SK-N-SH treated with all-trans-retinoic acid at 6 μM for 48 hours (cell line): ENCODE data around the gene COA7.

Source experiments
- ATAC-seq: fragments of 200-7000 bp; cut with Tn5 transposase; 3 replicates; pipeline ENCODE4 v1.9.1; 2020; ENCODE audit warnings: mild to moderate bottlenecking, moderate library complexity
- ARNTL ChIP-seq: fragments of 450-650 bp; formaldehyde crosslinking; IDR thresholded peaks from 2 replicates; pipeline ENCODE4 v1.5.0; 2020; ENCODE audit warnings: low read depth, mild to moderate bottlenecking, moderate library complexity, borderline replicate concordance
- BACH2 ChIP-seq: fragments of 250-450 bp; sonication (Bioruptor Pico); IDR thresholded peaks from 2 replicates; pipeline ENCODE4 v1.9.0; 2021; ENCODE audit warnings: mild to moderate bottlenecking, borderline replicate concordance
- CREB5 ChIP-seq: fragments of 250-450 bp; sonication (Bioruptor Pico); IDR thresholded peaks from 2 replicates; pipeline ENCODE4 v1.5.1; 2020; ENCODE audit warnings: low read depth, mild to moderate bottlenecking, moderate library complexity
- CSDC2 ChIP-seq: fragments of 250-450 bp; sonication (Bioruptor Pico); IDR thresholded peaks from 2 replicates; pipeline ENCODE4 v1.5.0; 2020; ENCODE audit warnings: mild to moderate bottlenecking, moderate library complexity
- CSRNP3 ChIP-seq: fragments of 250-450 bp; sonication (Bioruptor Pico); IDR thresholded peaks from 2 replicates; pipeline ENCODE4 v1.5.1; 2021; ENCODE audit warnings: mild to moderate bottlenecking, moderate library complexity
- ESRRG ChIP-seq: fragments of 250-450 bp; sonication (Bioruptor Pico); IDR thresholded peaks from 2 replicates; pipeline ENCODE4 v1.6.1; 2021; ENCODE audit warnings: mild to moderate bottlenecking
- GLIS3 ChIP-seq: fragments of 250-450 bp; sonication (Bioruptor Pico); IDR thresholded peaks from 2 replicates; pipeline ENCODE4 v1.5.0; 2020; ENCODE audit warnings: mild to moderate bottlenecking, moderate library complexity
- OSR1 ChIP-seq: fragments of 250-450 bp; sonication (Bioruptor Pico); IDR thresholded peaks from 2 replicates; pipeline ENCODE4 v1.8.0; 2022; ENCODE audit warnings: moderate library complexity, mild to moderate bottlenecking, inconsistent platforms
- PPARA ChIP-seq: fragments of 250-450 bp; sonication (Bioruptor Pico); IDR thresholded peaks from 2 replicates; pipeline ENCODE4 v1.5.0; 2020; ENCODE audit warnings: mild to moderate bottlenecking, borderline replicate concordance
- RARB ChIP-seq: fragments of 250-450 bp; sonication (Bioruptor Pico); IDR thresholded peaks from 2 replicates; pipeline ENCODE4 v1.8.0; 2021; ENCODE audit warnings: mild to moderate bottlenecking, moderate library complexity
- SNAI2 ChIP-seq: fragments of 250-450 bp; sonication (Bioruptor Pico); IDR thresholded peaks from 2 replicates; pipeline ENCODE4 v1.5.0; 2020; ENCODE audit warnings: mild to moderate bottlenecking, moderate library complexity
- TCF4 ChIP-seq: fragments of 250-450 bp; sonication (Bioruptor Pico); IDR thresholded peaks from 2 replicates; pipeline ENCODE4 v1.8.0; 2021; ENCODE audit warnings: mild to moderate bottlenecking, moderate library complexity, borderline replicate concordance
- TOX ChIP-seq: fragments of 250-450 bp; sonication (Bioruptor Pico); IDR thresholded peaks from 2 replicates; pipeline ENCODE4 v1.8.0; 2021; ENCODE audit warnings: mild to moderate bottlenecking, moderate library complexity, borderline replicate concordance
- ZC3H10 ChIP-seq: fragments of 250-450 bp; sonication (Bioruptor Pico); IDR thresholded peaks from 2 replicates; pipeline ENCODE4 v1.5.1; 2021; ENCODE audit warnings: mild to moderate bottlenecking, moderate library complexity
- ZFP3 ChIP-seq: fragments of 250-450 bp; sonication (Bioruptor Pico); IDR thresholded peaks from 2 replicates; pipeline ENCODE4 v1.5.0; 2020; ENCODE audit warnings: mild to moderate bottlenecking, moderate library complexity
- ZFP30 ChIP-seq: fragments of 450-650 bp; formaldehyde crosslinking; IDR thresholded peaks from 2 replicates; pipeline ENCODE4 v1.5.0; 2022; ENCODE audit warnings: mild to moderate bottlenecking, moderate library complexity
- ZNF565 ChIP-seq: fragments of 450-650 bp; formaldehyde crosslinking; conservative IDR thresholded peaks from 2 replicates; pipeline ENCODE4 v1.5.0; 2020; ENCODE audit warnings: low read depth, mild to moderate bottlenecking, moderate library complexity
- ZNF70 ChIP-seq: fragments of 450-650 bp; formaldehyde crosslinking; IDR thresholded peaks from 2 replicates; pipeline ENCODE4 v1.5.0; 2020; ENCODE audit warnings: mild to moderate bottlenecking, moderate library complexity
- ZNF8 ChIP-seq: fragments of 450-650 bp; formaldehyde crosslinking; IDR thresholded peaks from 2 replicates; pipeline ENCODE4 v1.5.0; 2020; ENCODE audit warnings: mild to moderate bottlenecking, moderate library complexity
- TF ChIP-seq, protein P1 (sequence below): fragments of 250-450 bp; sonication (Bioruptor Pico); IDR thresholded peaks from 2 replicates; pipeline ENCODE4 v1.5.0; 2020; ENCODE audit warnings: mild to moderate bottlenecking, moderate library complexity
- TF ChIP-seq, protein P2 (sequence below): fragments of 250-450 bp; sonication (Bioruptor Pico); IDR thresholded peaks from 2 replicates; pipeline ENCODE4 v1.8.0; 2020; ENCODE audit warnings: mild to moderate bottlenecking, moderate library complexity, borderline replicate concordance
- TF ChIP-seq, protein P3 (sequence below): fragments of 250-450 bp; sonication (Bioruptor Pico); IDR thresholded peaks from 2 replicates; pipeline ENCODE4 v1.8.0; 2021; ENCODE audit warnings: low read depth, mild to moderate bottlenecking, moderate library complexity, borderline replicate concordance

COA7 gene

DNA sequence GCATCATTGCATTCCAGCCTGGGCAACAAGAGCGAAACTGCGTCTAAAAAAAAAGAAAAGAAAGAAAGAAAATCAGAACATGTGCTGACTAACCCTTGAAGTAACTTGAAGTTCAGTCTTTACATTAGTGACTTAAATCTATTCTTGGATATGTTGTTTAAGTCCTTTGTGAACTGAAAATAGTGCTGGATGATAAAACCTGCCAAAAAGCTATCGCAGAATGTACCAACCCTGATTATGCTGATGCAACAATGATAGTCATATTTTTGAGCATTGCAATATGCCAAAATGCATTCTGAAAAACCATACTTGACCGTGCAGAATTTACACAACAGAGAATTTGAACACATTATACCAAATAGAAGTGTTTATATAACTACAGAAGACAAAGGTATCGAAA, 34.4 kb downstream of the COA7 start:
- TF ChIP-seq ZC3H10 (CRISPR knock-in tag) (no peak), BACH2 (CRISPR knock-in tag) (no peak), CSRNP3 (CRISPR knock-in tag) (no peak), RARB (CRISPR knock-in tag) (no peak), TCF4 (CRISPR knock-in tag) (no peak), ZFP30 (CRISPR knock-in tag) (no peak), SNAI2 (CRISPR knock-in tag) (no peak), ZNF565 (CRISPR knock-in tag) (no peak), TOX (no peak), ZNF70 (CRISPR knock-in tag) (no peak), GLIS3 (CRISPR knock-in tag) (no peak), ESRRG (no peak), ARNTL (CRISPR knock-in tag) (no peak), PPARA (CRISPR knock-in tag) (no peak), ZNF8 (no peak), CSDC2 (no peak)
- no peak for ATAC-seq

GRCh38 chr1:52662645-52663313, 35.4 kb downstream of the COA7 start:
- no peak for TF ChIP-seq RARB (CRISPR knock-in tag)
- TF ChIP-seq ZFP30 (CRISPR knock-in tag) = no peak
- no peak for TF ChIP-seq ZNF8
- no peak for TF ChIP-seq TOX
- no peak for TF ChIP-seq ZFP3 (CRISPR knock-in tag)
- no peak for TF ChIP-seq PPARA (CRISPR knock-in tag)
- no peak for TF ChIP-seq ZNF70 (CRISPR knock-in tag)
- no peak for TF ChIP-seq GLIS3 (CRISPR knock-in tag)
- TF ChIP-seq, protein P1, sequence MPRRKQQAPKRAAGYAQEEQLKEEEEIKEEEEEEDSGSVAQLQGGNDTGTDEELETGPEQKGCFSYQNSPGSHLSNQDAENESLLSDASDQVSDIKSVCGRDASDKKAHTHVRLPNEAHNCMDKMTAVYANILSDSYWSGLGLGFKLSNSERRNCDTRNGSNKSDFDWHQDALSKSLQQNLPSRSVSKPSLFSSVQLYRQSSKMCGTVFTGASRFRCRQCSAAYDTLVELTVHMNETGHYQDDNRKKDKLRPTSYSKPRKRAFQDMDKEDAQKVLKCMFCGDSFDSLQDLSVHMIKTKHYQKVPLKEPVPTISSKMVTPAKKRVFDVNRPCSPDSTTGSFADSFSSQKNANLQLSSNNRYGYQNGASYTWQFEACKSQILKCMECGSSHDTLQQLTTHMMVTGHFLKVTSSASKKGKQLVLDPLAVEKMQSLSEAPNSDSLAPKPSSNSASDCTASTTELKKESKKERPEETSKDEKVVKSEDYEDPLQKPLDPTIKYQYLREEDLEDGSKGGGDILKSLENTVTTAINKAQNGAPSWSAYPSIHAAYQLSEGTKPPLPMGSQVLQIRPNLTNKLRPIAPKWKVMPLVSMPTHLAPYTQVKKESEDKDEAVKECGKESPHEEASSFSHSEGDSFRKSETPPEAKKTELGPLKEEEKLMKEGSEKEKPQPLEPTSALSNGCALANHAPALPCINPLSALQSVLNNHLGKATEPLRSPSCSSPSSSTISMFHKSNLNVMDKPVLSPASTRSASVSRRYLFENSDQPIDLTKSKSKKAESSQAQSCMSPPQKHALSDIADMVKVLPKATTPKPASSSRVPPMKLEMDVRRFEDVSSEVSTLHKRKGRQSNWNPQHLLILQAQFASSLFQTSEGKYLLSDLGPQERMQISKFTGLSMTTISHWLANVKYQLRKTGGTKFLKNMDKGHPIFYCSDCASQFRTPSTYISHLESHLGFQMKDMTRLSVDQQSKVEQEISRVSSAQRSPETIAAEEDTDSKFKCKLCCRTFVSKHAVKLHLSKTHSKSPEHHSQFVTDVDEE (CRISPR knock-in tag) = no peak
- no peak for TF ChIP-seq OSR1
- no peak for TF ChIP-seq ZNF565 (CRISPR knock-in tag)
- TF ChIP-seq SNAI2 (CRISPR knock-in tag) = no peak
- TF ChIP-seq, protein P2, sequence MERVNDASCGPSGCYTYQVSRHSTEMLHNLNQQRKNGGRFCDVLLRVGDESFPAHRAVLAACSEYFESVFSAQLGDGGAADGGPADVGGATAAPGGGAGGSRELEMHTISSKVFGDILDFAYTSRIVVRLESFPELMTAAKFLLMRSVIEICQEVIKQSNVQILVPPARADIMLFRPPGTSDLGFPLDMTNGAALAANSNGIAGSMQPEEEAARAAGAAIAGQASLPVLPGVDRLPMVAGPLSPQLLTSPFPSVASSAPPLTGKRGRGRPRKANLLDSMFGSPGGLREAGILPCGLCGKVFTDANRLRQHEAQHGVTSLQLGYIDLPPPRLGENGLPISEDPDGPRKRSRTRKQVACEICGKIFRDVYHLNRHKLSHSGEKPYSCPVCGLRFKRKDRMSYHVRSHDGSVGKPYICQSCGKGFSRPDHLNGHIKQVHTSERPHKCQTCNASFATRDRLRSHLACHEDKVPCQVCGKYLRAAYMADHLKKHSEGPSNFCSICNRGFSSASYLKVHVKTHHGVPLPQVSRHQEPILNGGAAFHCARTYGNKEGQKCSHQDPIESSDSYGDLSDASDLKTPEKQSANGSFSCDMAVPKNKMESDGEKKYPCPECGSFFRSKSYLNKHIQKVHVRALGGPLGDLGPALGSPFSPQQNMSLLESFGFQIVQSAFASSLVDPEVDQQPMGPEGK (CRISPR knock-in tag) = no peak
- TF ChIP-seq TCF4 (CRISPR knock-in tag) = no peak
- no peak for TF ChIP-seq CREB5 (CRISPR knock-in tag)
- TF ChIP-seq, protein P3, sequence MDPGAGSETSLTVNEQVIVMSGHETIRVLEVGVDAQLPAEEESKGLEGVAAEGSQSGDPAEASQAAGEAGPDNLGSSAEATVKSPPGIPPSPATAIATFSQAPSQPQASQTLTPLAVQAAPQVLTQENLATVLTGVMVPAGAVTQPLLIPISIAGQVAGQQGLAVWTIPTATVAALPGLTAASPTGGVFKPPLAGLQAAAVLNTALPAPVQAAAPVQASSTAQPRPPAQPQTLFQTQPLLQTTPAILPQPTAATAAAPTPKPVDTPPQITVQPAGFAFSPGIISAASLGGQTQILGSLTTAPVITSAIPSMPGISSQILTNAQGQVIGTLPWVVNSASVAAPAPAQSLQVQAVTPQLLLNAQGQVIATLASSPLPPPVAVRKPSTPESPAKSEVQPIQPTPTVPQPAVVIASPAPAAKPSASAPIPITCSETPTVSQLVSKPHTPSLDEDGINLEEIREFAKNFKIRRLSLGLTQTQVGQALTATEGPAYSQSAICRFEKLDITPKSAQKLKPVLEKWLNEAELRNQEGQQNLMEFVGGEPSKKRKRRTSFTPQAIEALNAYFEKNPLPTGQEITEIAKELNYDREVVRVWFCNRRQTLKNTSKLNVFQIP = no peak
- no peak for TF ChIP-seq CSRNP3 (CRISPR knock-in tag)
- no peak for TF ChIP-seq ESRRG
- no peak for TF ChIP-seq CSDC2
- no peak for ATAC-seq
